ENCODE results near the gene OST4.

- TF ChIP-seq CTCF (optimal IDR thresholded peaks at IDR 0.05 in 1 of 3, IDR thresholded peaks at IDR 0.05 in 1 of 3, conservative IDR thresholded peaks at IDR 0.05 in 1 of 3; ENCODE audit: extremely low read depth in 1 of 3, insufficient read depth in 2 of 3, low read length in 3 of 3) (no peak), EZH2 (IDR thresholded peaks at IDR 0.05; ENCODE audit: low read length) (no peak)
Observed at GRCh38 chr2:27077231-27077630, 5.8 kb upstream of the OST4 start.
